Measurements from ENCODE around the gene HOXA13.

The HOXA13 gene

GRCh38 chr7:27146491-27147198 lies 53.2 kb downstream of the HOXA13 start:
- DNase-seq = no peak

- DNase-seq = no peak
Observed at GRCh38 chr7:27145914-27146412, 53.9 kb downstream of the HOXA13 start.

- no peak for DNase-seq
Observed at GRCh38 chr7:27145165-27145913, 54.6 kb downstream of the HOXA13 start.

- DNase-seq = no peak
Observed at GRCh38 chr7:27144781-27145164, 55.1 kb downstream of the HOXA13 start.
